Measurements from ENCODE around the gene GOSR2. TPM values are rescaled to one million over a fixed set of nuclear protein-coding genes. Genes with fewer than 3 reads are reported as not detected.
"Not testable (repeated sequence)": the region's sequence is repeated elsewhere in the genome, so short reads cannot be mapped to it uniquely, and the experiment has no call there.

Gene GOSR2
- total RNA-seq, 4 donors from 2014 or later, result 39.3 to 52.6 (median 48.1) TPM

DNA sequence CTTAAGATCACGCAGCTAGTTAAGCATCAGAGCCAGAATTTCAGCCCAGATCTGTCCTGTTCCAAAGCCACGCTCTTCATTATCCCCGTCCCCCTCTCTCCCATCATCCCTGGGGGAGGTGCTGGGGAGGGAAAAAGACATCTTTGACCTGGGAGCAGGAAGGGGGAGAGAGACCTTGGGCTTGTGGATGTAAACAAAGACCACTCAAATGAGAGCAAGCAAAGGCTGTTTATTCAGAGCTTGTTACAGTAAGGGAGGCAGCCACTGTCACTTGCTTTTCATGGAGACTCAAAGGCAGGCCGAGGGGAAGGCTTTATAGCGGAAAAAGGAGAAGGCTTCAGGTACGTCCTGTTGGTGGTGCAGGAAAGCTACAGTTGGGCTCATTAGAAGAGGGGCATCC lies 59.6 kb downstream of the GOSR2 start:
- Histone ChIP-seq H3K36me3 (peaks cover 0 to 9% (median 0%) of the 10 kb centered on the region in 3 donors), H3K4me3 (no peak overlapping the region), H3K27me3 (peaks cover 0 to 34% of the 10 kb centered on the region in 2 donors), H3K27ac (no peak overlapping the region), H3K4me1 (peaks cover 0 to 23% (median 16%) of the 10 kb centered on the region in 4 donors), H3K9me3 (no peaks in the 10 kb centered on the region)
- DNase-seq (ENCODE audit: low spot score in 2 of 2), result no peak
- 75 to 77% methylated on average over 6 of the region's 6 CpGs for WGBS, 2 donors
- no peak for TF ChIP-seq POLR2A (IDR thresholded peaks at IDR 0.05)
- TF ChIP-seq EP300 (IDR thresholded peaks at IDR 0.05), result no peak
- TF ChIP-seq, protein P1, sequence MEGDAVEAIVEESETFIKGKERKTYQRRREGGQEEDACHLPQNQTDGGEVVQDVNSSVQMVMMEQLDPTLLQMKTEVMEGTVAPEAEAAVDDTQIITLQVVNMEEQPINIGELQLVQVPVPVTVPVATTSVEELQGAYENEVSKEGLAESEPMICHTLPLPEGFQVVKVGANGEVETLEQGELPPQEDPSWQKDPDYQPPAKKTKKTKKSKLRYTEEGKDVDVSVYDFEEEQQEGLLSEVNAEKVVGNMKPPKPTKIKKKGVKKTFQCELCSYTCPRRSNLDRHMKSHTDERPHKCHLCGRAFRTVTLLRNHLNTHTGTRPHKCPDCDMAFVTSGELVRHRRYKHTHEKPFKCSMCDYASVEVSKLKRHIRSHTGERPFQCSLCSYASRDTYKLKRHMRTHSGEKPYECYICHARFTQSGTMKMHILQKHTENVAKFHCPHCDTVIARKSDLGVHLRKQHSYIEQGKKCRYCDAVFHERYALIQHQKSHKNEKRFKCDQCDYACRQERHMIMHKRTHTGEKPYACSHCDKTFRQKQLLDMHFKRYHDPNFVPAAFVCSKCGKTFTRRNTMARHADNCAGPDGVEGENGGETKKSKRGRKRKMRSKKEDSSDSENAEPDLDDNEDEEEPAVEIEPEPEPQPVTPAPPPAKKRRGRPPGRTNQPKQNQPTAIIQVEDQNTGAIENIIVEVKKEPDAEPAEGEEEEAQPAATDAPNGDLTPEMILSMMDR (IDR thresholded peaks at IDR 0.05), result no peak

DNA sequence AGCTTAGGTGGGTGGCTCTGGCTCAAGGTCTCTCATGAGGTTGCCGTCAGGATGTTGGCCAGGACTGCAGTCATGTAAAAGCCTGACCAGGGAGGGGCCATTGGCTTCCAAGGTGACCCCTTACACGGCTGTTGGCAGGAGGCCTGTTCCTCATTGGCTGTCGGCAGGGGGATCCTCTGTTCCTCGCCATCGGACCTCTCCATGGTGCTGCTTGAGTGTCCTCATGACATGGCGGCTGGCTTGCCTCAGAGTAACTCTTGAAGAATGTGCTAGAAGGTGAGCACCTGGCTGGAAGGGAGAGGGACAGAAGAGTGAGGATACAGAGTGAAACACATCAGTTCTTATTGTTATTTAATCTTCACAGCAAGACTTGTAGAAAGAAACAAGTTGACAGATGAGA lies 60.8 kb downstream of the GOSR2 start:
- Histone ChIP-seq H3K36me3 (peaks cover 0 to 17% (median 0%) of the 10 kb centered on the region in 3 donors), H3K9me3 (no peaks in the 10 kb centered on the region), H3K27me3 (peaks cover 0 to 22% of the 10 kb centered on the region in 2 donors), H3K4me3 (no peak overlapping the region), H3K4me1 (peaks cover 0 to 11% (median 7%) of the 10 kb centered on the region in 4 donors), H3K27ac (no peak overlapping the region)
- TF ChIP-seq EP300 (IDR thresholded peaks at IDR 0.05) (no peak), POLR2A (IDR thresholded peaks at IDR 0.05) (no peak)
- TF ChIP-seq, protein P1 (IDR thresholded peaks at IDR 0.05), result no peak
- WGBS, 2 donors, result 47 to 65% methylated on average over 6 of the region's 6 CpGs
- DNase-seq (ENCODE audit: low spot score in 2 of 2), result no peak

DNA sequence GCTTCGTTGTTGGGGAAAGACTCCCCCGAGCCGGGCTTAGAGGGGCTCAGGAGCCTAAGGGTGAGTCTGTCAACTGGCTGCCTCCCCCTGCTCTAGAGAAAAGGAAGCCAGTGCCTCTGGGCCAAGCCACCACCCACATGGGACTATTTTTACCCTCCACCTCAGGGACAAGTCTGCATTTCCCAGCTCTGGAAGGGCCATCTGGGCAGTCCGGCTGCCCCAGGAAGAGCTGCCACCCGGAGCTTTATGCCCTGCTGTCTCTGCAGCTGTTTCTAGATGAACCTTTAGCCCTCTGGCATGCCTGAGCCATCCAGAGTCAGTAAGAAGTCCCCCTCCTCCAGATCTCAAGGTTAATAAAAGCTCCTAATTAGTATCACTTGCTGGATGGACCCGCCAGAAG lies 61.4 kb downstream of the GOSR2 start:
- DNase-seq (ENCODE audit: low spot score in 2 of 2), result no peak
- no peak overlapping the region for H3K4me3 ChIP-seq
- 39 to 49% methylated on average over 6 of the region's 6 CpGs for WGBS, 2 donors
- H3K9me3 ChIP-seq, result no peaks in the 10 kb centered on the region
- no peak for TF ChIP-seq EP300 (IDR thresholded peaks at IDR 0.05)
- TF ChIP-seq, protein P1 (IDR thresholded peaks at IDR 0.05), result no peak
- no peak for TF ChIP-seq POLR2A (IDR thresholded peaks at IDR 0.05)
- no peak overlapping the region for H3K27ac ChIP-seq
- H3K27me3 ChIP-seq, result peaks cover 0 to 17% of the 10 kb centered on the region in 2 donors
- H3K36me3 ChIP-seq, result peaks cover 0 to 18% (median 0%) of the 10 kb centered on the region in 3 donors
- peaks cover 0 to 6% (median 3%) of the 10 kb centered on the region in 4 donors for H3K4me1 ChIP-seq

DNA sequence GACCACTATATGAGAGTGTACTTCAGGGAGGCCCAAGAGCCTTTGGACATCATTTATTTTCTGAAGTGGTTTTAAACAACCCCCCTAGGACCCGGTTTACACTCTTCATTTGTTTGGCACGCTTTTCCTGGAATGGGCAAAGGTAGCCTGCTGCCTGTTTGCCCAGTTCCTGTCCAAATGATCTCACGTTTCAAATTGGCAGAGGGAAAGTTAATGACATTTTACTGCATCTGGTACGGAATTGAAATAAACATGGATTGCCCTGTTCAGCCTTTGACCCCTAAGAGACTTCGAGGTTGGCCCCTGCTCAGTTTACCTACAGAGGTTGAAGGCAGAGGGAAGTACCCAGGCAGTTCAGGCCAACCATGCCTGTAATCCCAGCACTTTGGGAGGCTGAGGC lies 61.9 kb downstream of the GOSR2 start:
- H3K4me3 ChIP-seq, result no peak overlapping the region
- H3K27ac ChIP-seq, result no peak overlapping the region
- H3K27me3 ChIP-seq, result peaks cover 0 to 11% of the 10 kb centered on the region in 2 donors
- WGBS, 2 donors, result 47 to 48% methylated on average over 5 of the region's 5 CpGs
- no peaks in the 10 kb centered on the region for H3K9me3 ChIP-seq
- DNase-seq (ENCODE audit: low spot score in 2 of 2), result no peak
- TF ChIP-seq, protein P1 (IDR thresholded peaks at IDR 0.05), result no peak
- TF ChIP-seq EP300 (IDR thresholded peaks at IDR 0.05) (no peak), POLR2A (IDR thresholded peaks at IDR 0.05) (no peak)
- peaks cover 0 to 18% (median 0%) of the 10 kb centered on the region in 3 donors for H3K36me3 ChIP-seq
- peaks cover 0 to under 1% (median 0%) of the 10 kb centered on the region in 4 donors for H3K4me1 ChIP-seq

DNA sequence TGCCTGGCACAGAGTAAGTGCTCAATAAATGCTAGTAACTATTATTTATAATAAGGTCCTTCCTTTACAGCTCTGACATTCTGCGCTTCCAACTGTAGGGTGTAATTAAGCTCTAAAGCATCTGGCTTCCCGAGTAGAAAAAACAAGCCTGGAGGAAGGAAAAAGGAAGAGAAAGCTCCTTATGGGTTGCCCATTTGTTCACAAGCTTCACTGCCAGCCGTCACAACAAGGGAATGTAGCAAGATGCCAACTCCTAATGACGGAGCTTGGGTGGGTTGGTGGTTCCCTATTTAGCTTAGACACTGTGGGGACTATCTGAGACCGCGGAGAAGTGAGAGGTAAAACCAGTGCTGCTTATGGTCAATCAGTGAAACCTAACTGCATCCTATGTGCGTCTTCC lies 63.4 kb downstream of the GOSR2 start:
- 76 to 83% methylated on average over 7 of the region's 7 CpGs for WGBS, 2 donors
- no peak overlapping the region for H3K4me3 ChIP-seq
- no peaks in the 10 kb centered on the region for H3K9me3 ChIP-seq
- H3K4me1 ChIP-seq, result no peaks in the 10 kb centered on the region
- no peak for DNase-seq (ENCODE audit: low spot score in 2 of 2)
- no peak for TF ChIP-seq POLR2A (IDR thresholded peaks at IDR 0.05)
- TF ChIP-seq, protein P1 (IDR thresholded peaks at IDR 0.05), result no peak
- TF ChIP-seq EP300 (IDR thresholded peaks at IDR 0.05), result no peak
- no peaks in the 10 kb centered on the region for H3K27me3 ChIP-seq
- peaks cover 0 to 18% (median 0%) of the 10 kb centered on the region in 3 donors for H3K36me3 ChIP-seq
- no peak overlapping the region for H3K27ac ChIP-seq

DNA sequence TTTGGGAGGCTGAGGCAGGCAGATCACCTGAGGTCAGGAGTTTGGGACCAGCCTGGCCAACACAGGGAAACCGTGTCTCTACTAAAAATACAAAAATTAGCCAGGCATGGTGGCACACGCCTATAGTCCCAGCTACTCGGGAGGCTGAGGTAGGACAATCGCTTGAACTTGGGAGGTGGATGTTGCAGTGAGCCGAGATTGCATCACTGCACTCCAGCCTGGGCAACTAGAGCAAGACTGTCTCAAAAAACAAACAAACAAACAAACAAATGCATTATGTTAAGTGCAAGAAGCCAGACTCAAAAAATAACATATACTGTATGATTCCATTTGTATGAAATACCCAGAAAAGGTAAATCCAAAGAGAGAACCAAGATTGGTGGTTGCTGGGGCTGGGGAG lies 65.0 kb downstream of the GOSR2 start:
- H3K27me3 ChIP-seq; H3K27ac ChIP-seq; H3K4me1 ChIP-seq; H3K9me3 ChIP-seq; H3K4me3 ChIP-seq; DNase-seq (ENCODE audit: low spot score in 2 of 2): not testable (repeated sequence)
- WGBS, 2 donors, result 87 to 90% methylated on average over 5 of the region's 5 CpGs
- peaks cover 0 to 18% (median 0%) of the 10 kb centered on the region in 3 donors for H3K36me3 ChIP-seq

Data from tibial nerve (tissue), 4 donors.